Kidney (tissue), 14 donors: ENCODE data around the gene GALNT12. TPM values are rescaled to one million over a fixed set of nuclear protein-coding genes. Genes with fewer than 3 reads are reported as not detected.
A peak's percentile ranks its signal among the peaks of the same experiment; 100 is the strongest.

Experiments used
- DNase-seq, 5 donors: peaks; one replicate each; pipeline ENCODE4 v3.0.0-alpha.2; 2013 to 2020
- FAIRE-seq: peaks from 2 replicates; lab custom pipeline; 2012; peaks lifted over from hg19 to GRCh38; lab: Jason Lieb, UNC
- H3K27ac ChIP-seq, 2 donors: one replicate each; pipeline ENCODE4 v1.7.0; 2013; ENCODE audit warnings: low read depth in 2 of 2, low read length in 2 of 2, inconsistent platforms in 1 of 2
- H3K27me3 ChIP-seq: one replicate; pipeline ENCODE4 v1.7.1; 2013; ENCODE audit warnings: low read length, inconsistent platforms; ENCODE audit not compliant: control insufficient read depth, insufficient read depth
- H3K36me3 ChIP-seq, 3 donors: one replicate each; pipeline versions ENCODE4 v1.7.0 to v1.7.1; 2013; ENCODE audit warnings: low read length in 3 of 3, control low read depth in 1 of 3, inconsistent platforms in 1 of 3; ENCODE audit not compliant: insufficient read depth in 3 of 3, control insufficient read depth in 2 of 3
- H3K4me1 ChIP-seq, 3 donors: one replicate each; pipeline versions ENCODE4 v1.7.0 to v1.7.1; 2013; ENCODE audit warnings: low read length in 3 of 3, inconsistent platforms in 1 of 3, low read depth in 1 of 3; ENCODE audit not compliant: control insufficient read depth in 2 of 3, insufficient read depth in 2 of 3
- H3K4me3 ChIP-seq, 3 donors: one replicate each; pipeline versions ENCODE4 v1.7.0 to v1.8.1; 2013; ENCODE audit warnings: low read length in 3 of 3, control low read depth in 1 of 3, inconsistent platforms in 1 of 3
- H3K9ac ChIP-seq, 3 donors: one replicate each; pipeline versions ENCODE4 v1.7.0 to v1.7.1; 2013; ENCODE audit warnings: low read length in 3 of 3, control low read depth in 1 of 3, inconsistent platforms in 1 of 3
- H3K9me3 ChIP-seq, 3 donors: one replicate each; pipeline versions ENCODE4 v1.7.0 to v1.7.1; 2013; ENCODE audit warnings: low read length in 3 of 3, control low read depth in 1 of 3, inconsistent platforms in 1 of 3; ENCODE audit not compliant: control insufficient read depth in 2 of 3, insufficient read depth in 1 of 3
- CTCF ChIP-seq: IDR thresholded peaks from 3 replicates; pipeline ENCODE4 v1.5.1; 2012; ENCODE audit warnings: mild to moderate bottlenecking, moderate library complexity, borderline replicate concordance; ENCODE audit not compliant: insufficient read depth; ENCODE audit errors: extremely low read depth
- intact Hi-C: fragments of 100-400 bp; cut with DNase I; formaldehyde crosslinking; loops from one replicate; pipeline ENCODE4 v1.11.1; 2022
- polyA plus RNA-seq: library from polyadenylated mRNA; stranded (reverse); fragments of 350-450 nt; fragmentation: Illumina TruSeq; extraction: RNeasy Lipid Tissue Mini Kit (QIAGEN cat#74804); gene quantifications from one replicate; pipeline ENCODE4 v1.2.3, GENCODE V29; 2014; ENCODE audit warnings: low read depth, low replicate concordance; ENCODE audit not compliant: insufficient read depth
- total RNA-seq: library from RNA; stranded (reverse); fragmentation: NEBNext Ultra II Directional; extraction: Animal tissue kit (Norgen Biotek cat#: 25700); gene quantifications from one replicate; pipeline ENCODE4 v1.2.1, GENCODE V29; 2021
- donor health status: control.
- donor health status: control.
- donor health status: control.
- donor health status: control.
- donor health status: control.
- donor health status: DM: yes; HTN: yes; CAD: no.
- donor health status: Normal renal cell carcinoma (clear cell type).

Gene GALNT12
- total and polyA plus RNA-seq, 2 donors from 2014 or later, result 3.6 to 10.8 TPM

DNA sequence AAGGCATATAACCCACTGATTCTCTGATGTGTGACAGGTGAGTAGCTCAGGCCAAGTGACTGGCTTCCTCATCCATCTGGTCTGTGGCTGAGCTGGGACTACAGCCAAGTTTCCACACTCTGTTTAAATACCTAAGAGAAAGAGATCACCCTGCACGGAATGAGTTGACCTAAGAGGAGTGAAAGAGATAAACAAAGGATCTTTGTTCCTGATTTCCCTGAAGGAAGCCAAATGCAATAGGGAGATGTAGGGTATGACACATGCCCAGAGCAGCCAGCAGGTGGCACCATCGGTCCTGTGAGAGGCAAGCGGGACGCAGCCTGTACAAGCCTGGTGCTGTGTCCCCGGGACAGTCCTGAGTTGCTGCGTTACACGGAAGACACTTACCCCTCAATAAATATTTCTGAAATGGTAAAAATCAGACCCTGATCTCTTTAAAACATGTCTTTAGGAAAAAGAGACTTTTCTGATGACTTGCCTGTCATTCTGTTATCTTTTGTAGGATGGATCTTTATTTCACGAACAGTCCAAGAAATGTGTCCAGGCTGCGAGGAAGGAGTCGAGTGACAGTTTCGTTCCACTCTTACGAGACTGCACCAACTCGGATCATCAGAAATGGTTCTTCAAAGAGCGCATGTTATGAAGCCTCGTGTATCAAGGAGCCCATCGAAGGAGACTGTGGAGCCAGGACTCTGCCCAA, 41.1 kb downstream of the GALNT12 start:
- H3K27me3 ChIP-seq, result no peaks in the 10 kb centered on the region
- peak; percentile 90 for TF ChIP-seq CTCF
- FAIRE-seq (no peak), DNase-seq (peak; percentile 86 to 96 (median 87))
- no peaks in the 10 kb centered on the region for H3K4me1 ChIP-seq
- H3K36me3 ChIP-seq, result no peaks in the 10 kb centered on the region
- H3K27ac ChIP-seq, result no peak overlapping the region
- intact Hi-C loops, result loop anchor here (10.0 kb wide), 1 partner anchor 296 kb away; no protein-coding TSS in a partner anchor
- H3K4me3 ChIP-seq, result peak overlapping the region in 2 of 3 donors; percentile 57 to 61
- no peaks in the 10 kb centered on the region for H3K9me3 ChIP-seq
- H3K9ac ChIP-seq, result no peak overlapping the region

- Histone ChIP-seq H3K4me1 (no peaks in the 10 kb centered on the region), H3K9ac (no peak overlapping the region), H3K36me3 (no peaks in the 10 kb centered on the region), H3K4me3 (no peak overlapping the region), H3K27me3 (no peaks in the 10 kb centered on the region), H3K27ac (no peak overlapping the region), H3K9me3 (no peaks in the 10 kb centered on the region)
- FAIRE-seq, result no peak
- no peak for DNase-seq
- no peak for TF ChIP-seq CTCF
- intact Hi-C loops, result loop anchor here (10.0 kb wide), 1 partner anchor 295 kb away; no protein-coding TSS in a partner anchor
Observed at GRCh38 chr9:98849563-98849962, 42.1 kb downstream of the GALNT12 start.

GRCh38 chr9:98850851-98851729, 43.6 kb downstream of the GALNT12 start:
- Histone ChIP-seq H3K27me3 (no peaks in the 10 kb centered on the region), H3K4me3 (no peak overlapping the region), H3K9ac (no peak overlapping the region), H3K27ac (no peak overlapping the region), H3K4me1 (no peaks in the 10 kb centered on the region), H3K36me3 (no peaks in the 10 kb centered on the region), H3K9me3 (peaks cover 0 to 2% (median 0%) of the 10 kb centered on the region in 3 donors)
- TF ChIP-seq CTCF, result no peak
- DNase-seq (no peak), FAIRE-seq (no peak)
- intact Hi-C loops, result no loop called here
